Spleen (tissue), 11 donors: Measurements from ENCODE around the gene NLRP6. TPM values are rescaled to one million over a fixed set of nuclear protein-coding genes. Genes with fewer than 3 reads are reported as not detected.
A peak's percentile ranks its signal among the peaks of the same experiment; 100 is the strongest.
"Not testable (repeated sequence)": the region's sequence is repeated elsewhere in the genome, so short reads cannot be mapped to it uniquely, and the experiment has no call there.

Experiments used
- DNase-seq: peaks from one replicate; pipeline ENCODE4 v3.0.0-alpha.2; 2020
- H3K27ac ChIP-seq, 8 donors: fragments of 200-600 bp; sonication (generic) in 7 of 8; 1 replicate in 4 of 8; 2 replicates in 4 of 8; pipeline versions ENCODE4 v1.5.0 to v1.8.0; 2016 to 2021; ENCODE audit warnings: inconsistent platforms in 4 of 8, mild to moderate bottlenecking in 4 of 8, moderate library complexity in 1 of 8
- H3K27me3 ChIP-seq, 7 donors: fragments of 200-600 bp; sonication (generic) in 6 of 7; replicated peaks in 1 of 7; 1 replicate in 4 of 7; 2 replicates in 3 of 7; pipeline versions ENCODE4 v1.5.0 to v1.8.0; 2016 to 2021; ENCODE audit warnings: inconsistent platforms in 3 of 7, mild to moderate bottlenecking in 1 of 7
- H3K36me3 ChIP-seq, 6 donors: fragments of 200-600 bp; sonication (generic) in 5 of 6; 1 replicate in 4 of 6; 2 replicates in 2 of 6; pipeline versions ENCODE4 v1.5.0 to v1.8.0; 2016 to 2021; ENCODE audit warnings: inconsistent platforms in 2 of 6
- H3K4me1 ChIP-seq, 6 donors: fragments of 200-600 bp; sonication (generic) in 5 of 6; 1 replicate in 3 of 6; 2 replicates in 3 of 6; pipeline versions ENCODE4 v1.5.0 to v1.8.0; 2016 to 2021; ENCODE audit warnings: inconsistent platforms in 3 of 6
- H3K4me3 ChIP-seq, 8 donors: fragments of 200-600 bp; sonication (generic) in 7 of 8; 1 replicate in 4 of 8; 2 replicates in 4 of 8; pipeline versions ENCODE4 v1.5.0 to v1.8.0; 2016 to 2021; ENCODE audit warnings: inconsistent platforms in 4 of 8, mild to moderate bottlenecking in 4 of 8, moderate library complexity in 2 of 8
- H3K9me3 ChIP-seq, 8 donors: fragments of 200-600 bp; sonication (generic) in 7 of 8; 1 replicate in 4 of 8; 2 replicates in 4 of 8; pipeline versions ENCODE4 v1.5.0 to v1.8.0; 2016 to 2021; ENCODE audit warnings: inconsistent platforms in 4 of 8
- CTCF ChIP-seq, 11 experiments: fragments of 200-600 bp in 7 of 11; fragments of 450-650 bp in 4 of 11; sonication (generic) in 4 of 11; IDR thresholded peaks in 8 of 11; conservative IDR thresholded peaks in 3 of 11; 1 replicate in 7 of 11; 2 replicates in 4 of 11; pipeline versions ENCODE4 v1.4.0 to v1.8.0; 2016 to 2021; ENCODE audit warnings: antibody characterized with exemption in 11 of 11, inconsistent platforms in 4 of 11, mild to moderate bottlenecking in 1 of 11
- POLR2A ChIP-seq, 3 donors: fragments of 450-650 bp; IDR thresholded peaks; one replicate each; pipeline ENCODE4 v1.5.1; 2017; ENCODE audit warnings: antibody characterized with exemption in 3 of 3, mild to moderate bottlenecking in 1 of 3
- POLR2AphosphoS5 ChIP-seq, 3 donors: sonication (generic); formaldehyde crosslinking; IDR thresholded peaks; one replicate each; pipeline ENCODE4 v1.5.1; 2017; ENCODE audit warnings: antibody characterized with exemption in 3 of 3
- WGBS, 5 donors: extraction: QIAGEN DNeasy Blood & Tissue Kit in 3 of 5; methylation state at CpG; one replicate each; pipeline versions ENCODE4 v1.1.5 to v1.1.7; 2013 to 2018; 5-methylcytosine and 5-hydroxymethylcytosine counted together
- intact Hi-C: fragments of 100-400 bp; cut with DNase I; formaldehyde crosslinking; loops from one replicate; pipeline ENCODE4 v1.15.0; 2023; ENCODE audit warnings: low total_unique reads
- polyA plus RNA-seq, 3 donors: library from polyadenylated mRNA; stranded (reverse); fragments of 200-250 nt; gene quantifications; one replicate each; pipeline ENCODE4 v1.2.1, GENCODE V29; 2013
- total RNA-seq, 7 donors: library from RNA; depleted of rRNA in 3 of 7; stranded (reverse); fragments of >200 nt in 3 of 7; fragmentation: NEBNext Ultra II Directional in 4 of 7; extraction: Animal tissue kit (Norgen Biotek cat#: 25700) in 4 of 7; gene quantifications; one replicate each; pipeline versions ENCODE4 v1.1.0 to v1.2.1, GENCODE V29; 2016 to 2021
- donor health status: healthy with polysubstance abuse.
- donor health status: DM: no; HTN: no; CAD: no; lungs with moderate emphysema.
- donor health status: DM: no; HTN: no; CAD: no.
- donor health status: Bipolar disorder and iron deficiency.
- donor health status: healthy.
- donor health status: DM: no; HTN: no; CAD: no.
- donor health status: DM: yes; HTN: yes; CAD: no.

The NLRP6 gene
- total and polyA plus RNA-seq, 10 donors: 0.15 to 30.9 (median 5.8) TPM

- peaks cover 36 to 74% (median 62%) of the 10 kb centered on the region in 6 donors for H3K4me1 ChIP-seq
- intact Hi-C loops: no loop called here
- DNase-seq: peak; percentile 90
- H3K27ac ChIP-seq: peak within 1 kb of the TSS; percentile 84 to 98 (median 96)
- peak; percentile 41 to 91 (median 89) for TF ChIP-seq POLR2A (IDR thresholded peaks at IDR 0.05)
- peak in 1 of 11 experiments; percentile 22 for TF ChIP-seq CTCF (IDR thresholded peaks at IDR 0.05 in 8 of 11, conservative IDR thresholded peaks at IDR 0.05 in 3 of 11)
- TF ChIP-seq POLR2AphosphoS5 (IDR thresholded peaks at IDR 0.05): peak; percentile 90 to 99 (median 96)
- H3K27me3 ChIP-seq: peaks cover 0 to 5% (median 0%) of the 10 kb centered on the region in 7 donors
- no peaks in the 10 kb centered on the region for H3K9me3 ChIP-seq
- peaks cover 0 to 27% (median 8%) of the 10 kb centered on the region in 6 donors for H3K36me3 ChIP-seq
- 0 to 2% (median 2%) methylated on average over 14 to 18 of the region's 18 CpGs for WGBS, 5 donors
- H3K4me3 ChIP-seq: peak within 1 kb of the TSS; percentile 64 to 89 (median 68)
Measured at GRCh38 chr11:313787-314553, 35.8 kb downstream of the NLRP6 start, which contains the start of gene IFITM1. TSS of gene IFITM1 (plus strand) at chr11:314040. CDS start at chr11:314171, 131 bp downstream.

GRCh38 chr11:314554-314875, 36.3 kb downstream of the NLRP6 start:
- H3K9me3 ChIP-seq, intact Hi-C loops, H3K27me3 ChIP-seq: not testable (repeated sequence)
- peaks cover 32 to 71% (median 59%) of the 10 kb centered on the region in 6 donors for H3K4me1 ChIP-seq
- DNase-seq: peak; percentile 71
- 17 to 45% (median 25%) methylated on average over 6 of the region's 6 CpGs; no CpG with 5 or more reads in 1 of the 5 donors for WGBS, 5 donors
- H3K4me3 ChIP-seq: peak overlapping the region; percentile 64 to 89 (median 68)
- peaks cover 0 to 22% (median 8%) of the 10 kb centered on the region in 6 donors for H3K36me3 ChIP-seq
- peak overlapping the region; percentile 84 to 98 (median 96) for H3K27ac ChIP-seq

- peaks cover 27 to 70% (median 55%) of the 10 kb centered on the region in 6 donors for H3K4me1 ChIP-seq
- TF ChIP-seq POLR2A (IDR thresholded peaks at IDR 0.05): no peak
- peak in 1 of 3 donors; percentile 51 for TF ChIP-seq POLR2AphosphoS5 (IDR thresholded peaks at IDR 0.05)
- no peak for TF ChIP-seq CTCF (IDR thresholded peaks at IDR 0.05 in 8 of 11, conservative IDR thresholded peaks at IDR 0.05 in 3 of 11)
Measured at GRCh38 chr11:315051-315481, 36.9 kb downstream of the NLRP6 start.

GRCh38 chr11:315516-315994, 37.3 kb downstream of the NLRP6 start:
- Histone ChIP-seq H3K27ac (peak overlapping the region; percentile 84 to 98 (median 96)), H3K27me3 (peaks cover 0 to 5% (median 0%) of the 10 kb centered on the region in 7 donors), H3K4me1 (peaks cover 27 to 75% (median 58%) of the 10 kb centered on the region in 6 donors), H3K36me3 (peaks cover 0 to 22% (median 8%) of the 10 kb centered on the region in 6 donors), H3K4me3 (peak overlapping the region; percentile 64 to 89 (median 68)), H3K9me3 (no peaks in the 10 kb centered on the region)
- WGBS, 5 donors: 49 to 80% (median 72%) methylated on average over 25 to 32 of the region's 32 CpGs
- intact Hi-C loops: no loop called here
- DNase-seq: peak; percentile 84
- TF ChIP-seq POLR2A (IDR thresholded peaks at IDR 0.05): no peak
- TF ChIP-seq POLR2AphosphoS5 (IDR thresholded peaks at IDR 0.05): no peak
- no peak for TF ChIP-seq CTCF (IDR thresholded peaks at IDR 0.05 in 8 of 11, conservative IDR thresholded peaks at IDR 0.05 in 3 of 11)

More at GRCh38 chr11:315051-315481, 36.9 kb downstream of the NLRP6 start:
- H3K27ac ChIP-seq: peak overlapping the region; percentile 84 to 98 (median 96)
- DNase-seq: peak; percentile 78
- intact Hi-C loops: no loop called here
- peak overlapping the region; percentile 64 to 89 (median 68) for H3K4me3 ChIP-seq
- WGBS, 5 donors: 44 to 64% (median 58%) methylated on average over 3 to 9 of the region's 9 CpGs
- H3K36me3 ChIP-seq: peaks cover 0 to 22% (median 8%) of the 10 kb centered on the region in 6 donors
- H3K9me3 ChIP-seq: no peaks in the 10 kb centered on the region
- H3K27me3 ChIP-seq: peaks cover 0 to 5% (median 0%) of the 10 kb centered on the region in 7 donors
